Astrocyte (in vitro differentiated cells and primary cell): ENCODE measurements around the gene MZT1.

ENCODE experiments used
- CTCF ChIP-seq: IDR thresholded peaks from 2 replicates; pipeline ENCODE4 v1.5.1; 2011; ENCODE audit warnings: low read depth, mild to moderate bottlenecking, inconsistent platforms, low read length, moderate library complexity; ENCODE audit not compliant: insufficient read depth
- EZH2 ChIP-seq: IDR thresholded peaks from 2 replicates; pipeline ENCODE4 v1.6.1; 2012; ENCODE audit warnings: mild to moderate bottlenecking, low read length, inconsistent platforms; ENCODE audit not compliant: insufficient read depth

DNA sequence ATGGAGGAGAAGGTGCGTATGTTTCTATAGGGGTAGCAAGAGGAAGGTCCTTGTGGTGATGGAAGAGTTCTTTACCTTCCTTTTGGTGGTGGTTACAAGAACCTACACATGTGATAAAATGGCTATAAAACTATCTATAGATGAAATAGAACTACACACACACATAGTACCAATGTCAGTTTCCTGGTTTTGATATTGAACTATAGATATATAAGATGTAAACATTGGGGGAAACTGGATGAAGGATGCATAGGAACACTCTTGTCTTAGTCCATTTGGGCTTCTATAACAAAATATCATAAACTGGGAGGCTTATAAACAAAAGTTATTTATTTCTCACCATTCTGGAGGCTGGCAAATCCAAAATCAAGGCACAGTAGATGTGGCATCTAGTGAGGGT lies 47.1 kb downstream of the MZT1 start:
- TF ChIP-seq CTCF (no peak), EZH2 (no peak)
